T-helper 22 cell (primary cell): ENCODE results near the gene JARID2.
"Not testable (repeated sequence)": the region's sequence is repeated elsewhere in the genome, so short reads cannot be mapped to it uniquely, and the experiment has no call there.

ENCODE experiments used
- DNase-seq: peaks from one replicate; pipeline ENCODE4 v3.0.0-alpha.2; 2020; ENCODE audit warnings: low read depth

JARID2 gene

GRCh38 chr6:15522856-15523529 is 277.1 kb downstream of the JARID2 start:
- no peak for DNase-seq

GRCh38 chr6:15523679-15524630 is 278.1 kb downstream of the JARID2 start:
- DNase-seq = no peak

- no peak for DNase-seq
Measured at GRCh38 chr6:15524861-15525401, 279.1 kb downstream of the JARID2 start.

GRCh38 chr6:15526212-15526701 is 280.4 kb downstream of the JARID2 start:
- no peak for DNase-seq

GRCh38 chr6:15527838-15528617 is 282.2 kb downstream of the JARID2 start:
- DNase-seq = no peak

GRCh38 chr6:15528870-15529269 is 283.0 kb downstream of the JARID2 start:
- no peak for DNase-seq

GRCh38 chr6:15530411-15530810 is 284.5 kb downstream of the JARID2 start:
- no peak for DNase-seq

- DNase-seq = no peak
Measured at GRCh38 chr6:15531973-15532372, 286.1 kb downstream of the JARID2 start.

- no peak for DNase-seq
Measured at GRCh38 chr6:15533379-15534026, 287.6 kb downstream of the JARID2 start.

GRCh38 chr6:15534974-15535373 is 289.1 kb downstream of the JARID2 start:
- DNase-seq = no peak

- DNase-seq = no peak
Measured at GRCh38 chr6:15535495-15536197, 289.8 kb downstream of the JARID2 start.

GRCh38 chr6:15536198-15536955 is 290.5 kb downstream of the JARID2 start:
- no peak for DNase-seq

- no peak for DNase-seq
Measured at GRCh38 chr6:15538106-15538505, 292.2 kb downstream of the JARID2 start.

GRCh38 chr6:15538766-15539495 is 293.1 kb downstream of the JARID2 start:
- no peak for DNase-seq

- no peak for DNase-seq
Measured at GRCh38 chr6:15539722-15540270, 293.9 kb downstream of the JARID2 start.

- not testable (repeated sequence) for DNase-seq
Measured at GRCh38 chr6:15543332-15543917, 297.6 kb downstream of the JARID2 start.

- DNase-seq = no peak
Measured at GRCh38 chr6:15544321-15544900, 298.5 kb downstream of the JARID2 start.

- no peak for DNase-seq
Measured at GRCh38 chr6:15546591-15546990, 300.7 kb downstream of the JARID2 start.
